Naive thymus-derived CD4-positive, alpha-beta T cell (primary cell): ENCODE results near the gene EFR3B. TPM values are rescaled to one million over a fixed set of nuclear protein-coding genes. Genes with fewer than 3 reads are reported as not detected.

ENCODE experiments used
- ATAC-seq: fragments of 150-1000 bp; cut with Tn5 transposase; 2 replicates; pipeline ENCODE4 v1.10.0; 2021; ENCODE audit warnings: mild to moderate bottlenecking, moderate library complexity
- CTCF ChIA-PET: fragments of 350-600 bp; sonication (Branson Sonifier 250); formaldehyde crosslinking; loops from one replicate; lab custom pipeline; 2021; ENCODE audit warnings: antibody characterized with exemption; lab: Charles Lee
- POLR2A ChIA-PET: fragments of 350-600 bp; sonication (Branson Sonifier 250); formaldehyde crosslinking; loops from one replicate; lab custom pipeline; 2021; ENCODE audit warnings: antibody characterized with exemption, inconsistent platforms; lab: Charles Lee
- DNase-seq, 9 donors: peaks; one replicate each; pipeline versions ENCODE4 v3.0.0 to v3.0.0-alpha.2; 2020 to 2022; ENCODE audit warnings: mixed read lengths in 1 of 9
- H3K27ac ChIP-seq: one replicate; pipeline ENCODE4 v1.7.0; 2013; ENCODE audit warnings: mild to moderate bottlenecking, low read depth, low read length, moderate library complexity
- H3K27me3 ChIP-seq, 2 donors: one replicate each; pipeline ENCODE4 v1.7.0; 2013; ENCODE audit warnings: low read length in 2 of 2, mild to moderate bottlenecking in 2 of 2, moderate library complexity in 2 of 2; ENCODE audit not compliant: control insufficient read depth in 2 of 2, insufficient read depth in 2 of 2
- H3K36me3 ChIP-seq, 3 experiments: 1 replicate in 2 of 3; 2 replicates in 1 of 3; pipeline ENCODE4 v1.7.0; 2013; ENCODE audit warnings: low read length in 3 of 3, mild to moderate bottlenecking in 3 of 3, moderate library complexity in 1 of 3; ENCODE audit not compliant: insufficient read depth in 3 of 3, control insufficient read depth in 2 of 3
- H3K4me1 ChIP-seq, 2 donors: one replicate each; pipeline ENCODE4 v1.7.0; 2013; ENCODE audit warnings: low read length in 2 of 2, mild to moderate bottlenecking in 2 of 2, moderate library complexity in 1 of 2; ENCODE audit not compliant: control insufficient read depth in 2 of 2, insufficient read depth in 2 of 2
- H3K4me3 ChIP-seq: 2 replicates; pipeline ENCODE4 v1.7.0; 2013; ENCODE audit warnings: mild to moderate bottlenecking, low read length
- H3K9me3 ChIP-seq, 3 experiments: 1 replicate in 2 of 3; 2 replicates in 1 of 3; pipeline ENCODE4 v1.7.0; 2013; ENCODE audit warnings: low read length in 3 of 3; ENCODE audit not compliant: control insufficient read depth in 2 of 3
- H3K27ac Mint-ChIP-seq, 9 donors: one replicate each; pipeline ENCODE4 v1.8.0; 2020 to 2022; ENCODE audit warnings: mixed read lengths in 9 of 9, mild to moderate bottlenecking in 8 of 9, moderate library complexity in 5 of 9, inconsistent platforms in 2 of 9
- H3K27me3 Mint-ChIP-seq, 5 donors: one replicate each; pipeline ENCODE4 v1.8.0; 2021 to 2022; ENCODE audit warnings: mixed read lengths in 5 of 5, mild to moderate bottlenecking in 1 of 5
- H3K36me3 Mint-ChIP-seq, 5 donors: one replicate each; pipeline ENCODE4 v1.8.0; 2020 to 2022; ENCODE audit warnings: mixed read lengths in 5 of 5, mild to moderate bottlenecking in 3 of 5, inconsistent platforms in 1 of 5
- H3K4me1 Mint-ChIP-seq, 7 donors: one replicate each; pipeline ENCODE4 v1.8.0; 2020 to 2022; ENCODE audit warnings: mixed read lengths in 7 of 7, mild to moderate bottlenecking in 3 of 7, inconsistent platforms in 1 of 7
- H3K4me3 Mint-ChIP-seq, 10 donors: one replicate each; pipeline ENCODE4 v1.8.0; 2020 to 2022; ENCODE audit warnings: mild to moderate bottlenecking in 10 of 10, mixed read lengths in 10 of 10, moderate library complexity in 6 of 10, inconsistent platforms in 2 of 10
- H3K9me3 Mint-ChIP-seq, 11 donors: one replicate each; pipeline ENCODE4 v1.8.0; 2020 to 2022; ENCODE audit warnings: mixed read lengths in 11 of 11, mild to moderate bottlenecking in 4 of 11, inconsistent platforms in 1 of 11, moderate library complexity in 1 of 11
- intact Hi-C, 2 donors: fragments of 100-400 bp; cut with micrococcal nuclease; formaldehyde crosslinking; loops; one replicate each; pipeline ENCODE4 v1.15.1; 2023
- polyA plus RNA-seq, 2 donors: library from polyadenylated mRNA; unstranded; fragments of 300-500 nt; fragmentation: Illumina TruSeq; gene quantifications; one replicate each; pipeline ENCODE4 v1.2.3, GENCODE V29; 2021
- total RNA-seq, 6 experiments: library from RNA in 5 of 6; stranded (reverse) in 5 of 6; gene quantifications; 1 replicate in 5 of 6; 2 replicates in 1 of 6; pipeline ENCODE4 v1.2.3 and lab custom pipeline; 2021 to 2026

Gene EFR3B
- total and polyA plus RNA-seq, 7 experiments from 2014 or later = 0.05 to 0.10 (median 0.08) TPM; not detected in 3

DNA sequence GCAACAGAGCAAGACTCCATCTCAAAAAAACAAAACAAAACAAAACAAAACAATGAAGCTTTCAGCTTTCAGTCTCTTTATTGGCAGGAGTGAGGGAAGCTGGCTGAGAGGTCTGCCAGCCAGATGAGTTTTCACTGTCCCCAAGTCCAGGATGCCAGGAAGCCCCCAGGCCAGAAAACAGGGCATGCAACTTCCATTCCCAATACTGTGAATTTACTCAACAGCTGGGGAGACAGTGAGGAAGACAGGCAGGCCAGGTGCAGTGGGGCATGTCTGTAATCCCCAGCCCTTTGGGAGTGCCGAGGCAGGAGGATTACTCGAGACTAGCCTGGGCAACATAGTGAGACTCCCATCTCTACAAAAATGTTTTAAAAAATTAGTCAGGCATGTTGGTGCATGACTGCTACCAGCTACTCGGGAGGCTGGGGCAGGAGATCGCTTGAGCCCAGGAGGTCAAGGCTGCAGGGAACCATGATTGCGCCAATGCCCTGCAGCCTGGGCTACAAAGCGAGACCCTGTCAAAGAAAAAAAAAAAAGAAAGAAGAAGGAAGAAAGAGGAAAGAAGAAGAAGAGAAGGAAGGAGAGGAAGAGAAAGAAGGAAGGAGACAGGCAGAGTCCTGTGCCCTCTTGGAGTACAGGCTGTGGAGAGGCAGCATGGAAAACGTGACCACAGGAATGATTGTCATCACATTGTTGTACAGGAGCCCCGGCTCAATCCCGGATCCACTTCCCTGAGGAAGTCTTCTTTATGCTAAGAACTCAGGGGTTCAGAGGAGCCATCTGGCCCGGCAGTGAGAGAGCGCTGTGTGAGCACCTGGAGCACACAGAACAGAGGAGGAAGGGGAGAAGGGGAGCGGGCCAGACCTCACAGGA lies 155.7 kb downstream of the EFR3B start:
- ChIA-PET POLR2A (interaction anchor here (0.7 kb wide), 1 partner anchor 19 kb away, joined by 3 read pairs; no protein-coding TSS in a partner anchor), CTCF (interaction anchor here (0.6 to 2.2 kb wide), 6 partner anchors 9 to 324 kb away, joined by 3 to 6 read pairs (median 3); no protein-coding TSS in a partner anchor)
- H3K27me3 ChIP-seq = no peaks in the 10 kb centered on the region
- Mint-ChIP-seq H3K36me3 (no peaks in the 10 kb centered on the region), H3K27me3 (peaks cover 0 to 18% (median 0%) of the 10 kb centered on the region in 5 donors), H3K4me1 (peaks cover 5 to 20% (median 13%) of the 10 kb centered on the region in 7 donors), H3K4me3 (no peak overlapping the region), H3K9me3 (no peaks in the 10 kb centered on the region), H3K27ac (peak overlapping the region in 1 of 9 donors; percentile 36)
- no peak for DNase-seq
- H3K9me3 ChIP-seq = no peaks in the 10 kb centered on the region
- H3K36me3 ChIP-seq = no peaks in the 10 kb centered on the region
- H3K27ac ChIP-seq = no peak overlapping the region
- H3K4me1 ChIP-seq = peaks cover 0 to 6% of the 10 kb centered on the region in 2 donors
- no peak for ATAC-seq
- intact Hi-C loops = loop anchor here (2.0 to 10.0 kb wide), 5 partner anchors 13 to 787 kb away; no protein-coding TSS in a partner anchor
- no peak overlapping the region for H3K4me3 ChIP-seq

DNA sequence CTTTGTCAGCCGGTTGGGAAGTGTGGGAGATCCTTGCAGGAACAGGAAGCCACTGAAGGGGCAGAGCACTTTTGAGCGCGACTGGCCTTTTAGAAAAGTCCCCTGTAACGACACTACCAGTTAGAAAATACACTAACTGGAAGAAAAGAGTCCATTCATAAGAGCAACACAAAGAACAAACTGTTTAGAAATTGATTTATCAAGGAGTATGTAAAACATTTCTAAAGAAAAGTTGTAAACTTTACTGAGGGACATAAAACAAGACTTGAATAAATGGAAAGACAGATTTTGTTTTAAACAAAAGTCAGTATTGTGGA lies 156.3 kb downstream of the EFR3B start:
- intact Hi-C loops = loop anchor here in 1 of 2 donors (5.0 to 10.0 kb wide), 2 partner anchors 327 to 371 kb away; no protein-coding TSS in a partner anchor
- H3K27me3 Mint-ChIP-seq = peaks cover 0 to 18% (median 0%) of the 10 kb centered on the region in 5 donors
- Histone ChIP-seq H3K4me1 (peaks cover 0 to 7% of the 10 kb centered on the region in 2 donors), H3K36me3 (no peaks in the 10 kb centered on the region), H3K4me3 (no peak overlapping the region), H3K27ac (no peak overlapping the region), H3K27me3 (no peaks in the 10 kb centered on the region), H3K9me3 (no peaks in the 10 kb centered on the region)
- H3K4me3 Mint-ChIP-seq = no peak overlapping the region
- ChIA-PET CTCF (no interaction called here), POLR2A (no interaction called here)
- H3K27ac Mint-ChIP-seq = no peak overlapping the region
- H3K9me3 Mint-ChIP-seq = no peaks in the 10 kb centered on the region
- H3K36me3 Mint-ChIP-seq = no peaks in the 10 kb centered on the region
- no peak for DNase-seq
- H3K4me1 Mint-ChIP-seq = peaks cover 5 to 22% (median 14%) of the 10 kb centered on the region in 7 donors
- no peak for ATAC-seq

DNA sequence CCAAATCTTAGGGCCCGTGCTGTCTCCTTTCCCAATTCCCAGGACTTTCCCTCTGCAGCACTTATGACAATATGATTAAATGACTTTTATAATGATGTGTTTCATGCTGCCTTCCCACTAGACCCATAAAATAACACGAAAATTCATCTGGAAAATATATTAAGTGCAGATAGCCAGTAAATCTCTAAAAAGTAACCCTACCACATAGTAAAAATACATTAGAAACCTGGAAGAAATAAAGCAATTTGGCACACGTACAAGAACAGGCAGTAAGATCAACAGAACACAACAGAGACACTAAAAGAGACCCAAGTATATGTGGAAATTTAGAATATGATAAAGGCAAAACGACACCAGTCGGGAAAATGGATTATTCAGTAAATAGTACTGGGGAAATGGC lies 156.7 kb downstream of the EFR3B start:
- ATAC-seq = no peak
- no peak overlapping the region for H3K4me3 ChIP-seq
- intact Hi-C loops = loop anchor here in 1 of 2 donors (5.0 to 10.0 kb wide), 2 partner anchors 326 to 371 kb away; no protein-coding TSS in a partner anchor

DNA sequence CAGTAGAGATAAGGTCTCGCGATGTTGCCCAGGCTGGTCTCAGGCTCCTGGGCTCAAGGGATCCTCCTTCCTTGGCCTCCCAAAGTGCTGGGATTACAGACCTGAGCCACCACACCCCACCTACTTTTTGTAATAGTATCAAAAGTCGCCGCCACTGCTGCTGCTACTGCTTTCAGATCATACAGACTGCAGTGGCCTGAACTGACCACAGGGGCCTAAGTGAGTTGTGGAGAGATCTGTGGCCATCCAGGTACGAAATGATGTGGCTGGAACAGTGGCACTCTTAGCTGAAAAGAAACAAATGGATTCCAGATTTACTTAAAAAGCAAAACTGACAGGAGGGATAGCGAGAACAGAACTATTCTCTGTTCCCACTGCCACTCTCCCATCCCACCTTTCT lies 159.4 kb downstream of the EFR3B start:
- Mint-ChIP-seq H3K27me3 (peaks cover 0 to 18% (median 0%) of the 10 kb centered on the region in 5 donors), H3K9me3 (no peaks in the 10 kb centered on the region), H3K36me3 (no peaks in the 10 kb centered on the region), H3K4me1 (peaks cover under 1 to 17% (median 14%) of the 10 kb centered on the region in 7 donors), H3K27ac (peak overlapping the region in 1 of 9 donors; percentile 33), H3K4me3 (no peak overlapping the region)
- DNase-seq (no peak), ATAC-seq (no peak)
- no peaks in the 10 kb centered on the region for H3K9me3 ChIP-seq
- ChIA-PET POLR2A (no interaction called here), CTCF (interaction anchor here (0.6 kb wide), 1 partner anchor 970 kb away, joined by 3 read pairs; no protein-coding TSS in a partner anchor)
- no peaks in the 10 kb centered on the region for H3K36me3 ChIP-seq
- H3K4me3 ChIP-seq = no peak overlapping the region
- H3K27ac ChIP-seq = no peak overlapping the region
- H3K4me1 ChIP-seq = peaks cover 0 to 7% of the 10 kb centered on the region in 2 donors
- intact Hi-C loops = no loop called here
- H3K27me3 ChIP-seq = no peaks in the 10 kb centered on the region

More for the DNA sequence above, 156.7 kb downstream of the EFR3B start:
- H3K27me3 ChIP-seq = no peaks in the 10 kb centered on the region
- DNase-seq = no peak
- peaks cover 0 to 18% (median 0%) of the 10 kb centered on the region in 5 donors for H3K27me3 Mint-ChIP-seq
- CTCF ChIA-PET = no interaction called here
- H3K9me3 Mint-ChIP-seq = no peaks in the 10 kb centered on the region
- no peak overlapping the region for H3K4me3 Mint-ChIP-seq
- peaks cover 5 to 22% (median 14%) of the 10 kb centered on the region in 7 donors for H3K4me1 Mint-ChIP-seq
- no peaks in the 10 kb centered on the region for H3K36me3 Mint-ChIP-seq
- no peaks in the 10 kb centered on the region for H3K36me3 ChIP-seq
- no peak overlapping the region for H3K27ac ChIP-seq
- no peaks in the 10 kb centered on the region for H3K9me3 ChIP-seq
- POLR2A ChIA-PET = no interaction called here
- H3K4me1 ChIP-seq = peaks cover 0 to 7% of the 10 kb centered on the region in 2 donors
- H3K27ac Mint-ChIP-seq = no peak overlapping the region

DNA sequence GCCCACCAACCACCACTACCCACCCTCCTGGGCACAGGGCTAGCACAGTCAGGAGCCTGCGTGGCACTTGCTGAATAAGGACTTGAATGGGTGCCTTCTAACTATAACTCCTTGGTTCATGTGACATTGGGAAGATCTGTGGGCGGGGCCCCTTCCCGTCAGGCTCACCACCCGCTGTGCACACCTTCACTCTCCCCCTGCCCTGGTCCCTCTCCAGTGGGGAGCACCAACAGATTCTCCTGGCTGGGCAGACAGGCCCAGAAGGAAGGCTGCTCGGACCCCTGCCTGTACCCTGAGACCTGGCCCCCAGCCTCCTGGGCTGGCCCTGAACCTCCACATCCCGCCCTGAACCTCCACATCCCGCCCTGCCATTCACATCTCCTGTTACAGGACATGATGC lies 159.9 kb downstream of the EFR3B start:
- POLR2A ChIA-PET = no interaction called here
- intact Hi-C loops = no loop called here

GRCh38 chr2:25202275-25202674 lies 160.4 kb downstream of the EFR3B start:
- H3K27ac Mint-ChIP-seq = no peak overlapping the region
- CTCF ChIA-PET = no interaction called here
- no peaks in the 10 kb centered on the region for H3K9me3 Mint-ChIP-seq
- peaks cover 6 to 21% (median 15%) of the 10 kb centered on the region in 7 donors for H3K4me1 Mint-ChIP-seq
- POLR2A ChIA-PET = no interaction called here
- no peaks in the 10 kb centered on the region for H3K9me3 ChIP-seq
- H3K27me3 ChIP-seq = no peaks in the 10 kb centered on the region
- H3K27ac ChIP-seq = no peak overlapping the region
- DNase-seq (no peak), ATAC-seq (peak; percentile 27)
- no peak overlapping the region for H3K4me3 ChIP-seq
- H3K4me3 Mint-ChIP-seq = peak overlapping the region in 5 of 10 donors; percentile 5 to 44 (median 31)
- peaks cover 0 to 15% (median 0%) of the 10 kb centered on the region in 5 donors for H3K27me3 Mint-ChIP-seq
- H3K4me1 ChIP-seq = peaks cover 0 to 7% of the 10 kb centered on the region in 2 donors
- H3K36me3 ChIP-seq = no peaks in the 10 kb centered on the region
- H3K36me3 Mint-ChIP-seq = no peaks in the 10 kb centered on the region
- intact Hi-C loops = no loop called here

More for the DNA sequence above, 159.9 kb downstream of the EFR3B start:
- Histone ChIP-seq H3K36me3 (no peaks in the 10 kb centered on the region), H3K4me1 (peaks cover 0 to 7% of the 10 kb centered on the region in 2 donors), H3K9me3 (no peaks in the 10 kb centered on the region), H3K27me3 (no peaks in the 10 kb centered on the region), H3K4me3 (no peak overlapping the region), H3K27ac (no peak overlapping the region)
- Mint-ChIP-seq H3K27me3 (peaks cover 0 to 16% (median 0%) of the 10 kb centered on the region in 5 donors), H3K4me1 (peaks cover 1 to 16% (median 15%) of the 10 kb centered on the region in 7 donors), H3K27ac (no peak overlapping the region), H3K9me3 (no peaks in the 10 kb centered on the region), H3K36me3 (no peaks in the 10 kb centered on the region), H3K4me3 (peak overlapping the region in 2 of 10 donors; percentile 5 to 44)
- ATAC-seq = no peak
- DNase-seq = no peak
- CTCF ChIA-PET = interaction anchor here (0.6 kb wide), 1 partner anchor 970 kb away, joined by 3 read pairs; no protein-coding TSS in a partner anchor
